PC-9 (cell line): ENCODE data around the gene ACBD3. TPM values are rescaled to one million over a fixed set of nuclear protein-coding genes. Genes with fewer than 3 reads are reported as not detected.

ENCODE experiments used
- BruUV-seq: library from RNA; stranded (reverse); fragments of 400-500 nt; replicated peaks from 2 replicates; lab custom pipeline; 2021; lab: Mats Ljungman, UMichigan
- CTCF ChIA-PET: fragments of 300-600 bp; sonication (Branson Sonifier 250); formaldehyde crosslinking; loops from one replicate; lab custom pipeline; 2022; ENCODE audit warnings: antibody characterized with exemption; lab: Charles Lee
- POLR2A ChIA-PET: fragments of 300-600 bp; sonication (Branson Sonifier 250); formaldehyde crosslinking; loops from one replicate; lab custom pipeline; 2022; ENCODE audit warnings: antibody characterized with exemption; ENCODE audit not compliant: unreplicated experiment; lab: Charles Lee
- DNase-seq, 2 experiments: peaks; one replicate each; pipeline versions ENCODE4 v3.0.0 to v3.0.0-alpha.2; 2015 to 2022; ENCODE audit warnings: mixed read lengths in 1 of 2
- H2AFZ ChIP-seq: fragments of 200-600 bp; sonication (generic); 2 replicates; pipeline ENCODE4 v1.8.1; 2017; ENCODE audit warnings: antibody characterized with exemption
- H3F3A ChIP-seq: fragments of 200-600 bp; sonication (generic); 2 replicates; pipeline ENCODE4 v1.8.1; 2017; ENCODE audit warnings: antibody characterized with exemption, mild to moderate bottlenecking, low read depth; ENCODE audit not compliant: insufficient read depth
- H3K27ac ChIP-seq: fragments of 200-600 bp; sonication (generic); 2 replicates; pipeline ENCODE4 v1.6.1; 2016; ENCODE audit warnings: mixed run types
- H3K27me3 ChIP-seq: fragments of 200-600 bp; sonication (generic); 2 replicates; pipeline ENCODE4 v1.6.1; 2016; ENCODE audit warnings: low read depth, mixed run types; ENCODE audit not compliant: insufficient read depth
- H3K36me3 ChIP-seq: fragments of 200-600 bp; sonication (generic); 2 replicates; pipeline ENCODE4 v1.6.1; 2016; ENCODE audit warnings: low read depth, mixed run types
- H3K4me1 ChIP-seq: fragments of 200-600 bp; sonication (generic); replicated peaks from 2 replicates; pipeline ENCODE4 v1.6.1; 2016; ENCODE audit warnings: mixed run types; ENCODE audit not compliant: insufficient read depth
- H3K4me2 ChIP-seq: fragments of 200-600 bp; sonication (generic); 2 replicates; pipeline ENCODE4 v1.6.1; 2017; ENCODE audit warnings: mixed run types
- H3K4me3 ChIP-seq: fragments of 200-600 bp; sonication (generic); 2 replicates; pipeline ENCODE4 v1.6.1; 2016; ENCODE audit warnings: mixed run types
- H3K79me2 ChIP-seq: fragments of 200-600 bp; sonication (generic); 2 replicates; pipeline ENCODE4 v1.6.1; 2017; ENCODE audit warnings: low read depth, mixed run types
- H3K9me2 ChIP-seq: fragments of 200-600 bp; sonication (generic); 2 replicates; pipeline ENCODE4 v1.8.1; 2017; ENCODE audit warnings: mild to moderate bottlenecking; ENCODE audit not compliant: insufficient read depth
- H3K9me3 ChIP-seq: fragments of 200-600 bp; sonication (generic); 2 replicates; pipeline ENCODE4 v1.8.1; 2016; ENCODE audit warnings: low read depth; ENCODE audit not compliant: insufficient read depth
- H4K20me1 ChIP-seq: fragments of 200-600 bp; sonication (generic); 2 replicates; pipeline ENCODE4 v1.8.1; 2017; ENCODE audit not compliant: insufficient read depth
- EZH2 ChIP-seq: fragments of 200-600 bp; sonication (generic); IDR thresholded peaks from 2 replicates; pipeline ENCODE4 v1.8.0; 2017; ENCODE audit warnings: antibody characterized with exemption, low read depth
- intact Hi-C: fragments of 100-400 bp; cut with micrococcal nuclease; formaldehyde crosslinking; loops from one replicate; pipeline ENCODE4 v1.10.0; 2022; ENCODE audit not compliant: unreplicated experiment
- total RNA-seq: library from RNA; stranded (reverse); gene quantifications from 2 replicates; pipeline ENCODE4 v1.2.3, GENCODE V29; 2021
- TF ChIP-seq, protein P1 (sequence below): fragments of 200-600 bp; sonication (generic); conservative IDR thresholded peaks from 2 replicates; pipeline ENCODE4 v1.6.1; 2017; ENCODE audit warnings: mixed run types, antibody characterized with exemption, mild to moderate bottlenecking, moderate library complexity

Gene ACBD3
- total RNA-seq, 1 experiment from 2014 or later: 46.4 TPM

DNA sequence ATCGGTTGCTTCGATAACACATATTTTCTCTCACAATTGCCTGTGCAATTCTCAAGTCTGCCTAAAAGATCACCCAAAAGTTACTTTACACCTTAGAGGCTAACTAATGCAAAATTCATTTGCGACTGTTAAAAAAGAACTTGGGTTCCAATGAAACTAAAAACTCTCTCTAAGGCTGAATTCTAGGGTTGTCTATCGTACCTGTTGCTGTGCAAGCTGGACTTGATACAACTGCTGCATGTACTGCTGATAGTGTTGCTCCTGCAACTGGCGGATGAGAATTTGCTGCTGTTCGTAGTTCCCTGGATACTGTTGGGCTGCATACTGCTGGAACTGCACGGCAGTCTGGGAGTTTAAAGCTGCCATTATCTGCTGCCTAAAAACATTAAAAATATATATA lies 27.6 kb downstream of the ACBD3 start:
- TF ChIP-seq EZH2: no peak
- TF ChIP-seq, protein P1, sequence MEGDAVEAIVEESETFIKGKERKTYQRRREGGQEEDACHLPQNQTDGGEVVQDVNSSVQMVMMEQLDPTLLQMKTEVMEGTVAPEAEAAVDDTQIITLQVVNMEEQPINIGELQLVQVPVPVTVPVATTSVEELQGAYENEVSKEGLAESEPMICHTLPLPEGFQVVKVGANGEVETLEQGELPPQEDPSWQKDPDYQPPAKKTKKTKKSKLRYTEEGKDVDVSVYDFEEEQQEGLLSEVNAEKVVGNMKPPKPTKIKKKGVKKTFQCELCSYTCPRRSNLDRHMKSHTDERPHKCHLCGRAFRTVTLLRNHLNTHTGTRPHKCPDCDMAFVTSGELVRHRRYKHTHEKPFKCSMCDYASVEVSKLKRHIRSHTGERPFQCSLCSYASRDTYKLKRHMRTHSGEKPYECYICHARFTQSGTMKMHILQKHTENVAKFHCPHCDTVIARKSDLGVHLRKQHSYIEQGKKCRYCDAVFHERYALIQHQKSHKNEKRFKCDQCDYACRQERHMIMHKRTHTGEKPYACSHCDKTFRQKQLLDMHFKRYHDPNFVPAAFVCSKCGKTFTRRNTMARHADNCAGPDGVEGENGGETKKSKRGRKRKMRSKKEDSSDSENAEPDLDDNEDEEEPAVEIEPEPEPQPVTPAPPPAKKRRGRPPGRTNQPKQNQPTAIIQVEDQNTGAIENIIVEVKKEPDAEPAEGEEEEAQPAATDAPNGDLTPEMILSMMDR: no peak
- Histone ChIP-seq H3K79me2 (0 out of 2 replicates have a peak, but pooled peaks cover 4% of the 10 kb centered on the region), H3K4me1 (no peaks in the 10 kb centered on the region), H3K9me3 (no peaks in the 10 kb centered on the region), H3K4me2 (no peak overlapping the region), H3K27ac (no peak overlapping the region), H3K36me3 (peaks cover 57% of the 10 kb centered on the region), H2AFZ (no peak overlapping the region), H4K20me1 (peaks cover 24% of the 10 kb centered on the region), H3K27me3 (no peaks in the 10 kb centered on the region), H3F3A (0 out of 2 replicates have a peak, but pooled peaks cover 8% of the 10 kb centered on the region), H3K4me3 (no peak overlapping the region), H3K9me2 (no peaks in the 10 kb centered on the region)
- intact Hi-C loops: no loop called here
- no TSS peak for BruUV-seq
- ChIA-PET POLR2A (no interaction called here), CTCF (no interaction called here)
- DNase-seq: no peak

DNA sequence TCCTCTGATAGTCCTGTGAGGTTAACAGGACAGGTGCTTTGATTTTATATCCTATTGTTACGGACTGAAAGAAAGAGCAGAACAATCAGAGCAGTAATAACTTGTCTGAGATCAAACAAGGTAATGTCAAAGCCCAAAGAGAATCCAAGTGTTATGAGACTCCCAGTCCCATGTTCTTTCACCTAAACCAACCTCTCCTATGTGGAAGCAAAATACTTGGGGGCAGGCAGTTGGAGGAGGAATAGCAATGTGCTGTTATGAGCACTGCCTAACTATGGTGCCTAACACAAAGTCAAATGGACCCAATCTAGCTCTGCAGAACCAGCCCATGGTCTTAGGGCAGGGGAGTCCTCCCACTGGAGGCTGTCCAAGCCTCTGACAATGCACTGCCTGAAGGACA lies 28.1 kb downstream of the ACBD3 start:
- DNase-seq: no peak
- Histone ChIP-seq H3K27me3 (no peaks in the 10 kb centered on the region), H3K4me1 (no peaks in the 10 kb centered on the region), H2AFZ (no peak overlapping the region), H3K36me3 (peaks cover 59% of the 10 kb centered on the region), H3F3A (0 out of 2 replicates have a peak, but pooled peaks cover 8% of the 10 kb centered on the region), H4K20me1 (peaks cover 20% of the 10 kb centered on the region), H3K9me2 (no peaks in the 10 kb centered on the region), H3K4me3 (no peak overlapping the region), H3K4me2 (no peak overlapping the region), H3K9me3 (no peaks in the 10 kb centered on the region), H3K79me2 (0 out of 2 replicates have a peak, but pooled peaks cover 3% of the 10 kb centered on the region), H3K27ac (no peak overlapping the region)
- BruUV-seq: no TSS peak
- ChIA-PET CTCF (no interaction called here), POLR2A (no interaction called here)
- intact Hi-C loops: no loop called here
- TF ChIP-seq, protein P1: no peak
- no peak for TF ChIP-seq EZH2

DNA sequence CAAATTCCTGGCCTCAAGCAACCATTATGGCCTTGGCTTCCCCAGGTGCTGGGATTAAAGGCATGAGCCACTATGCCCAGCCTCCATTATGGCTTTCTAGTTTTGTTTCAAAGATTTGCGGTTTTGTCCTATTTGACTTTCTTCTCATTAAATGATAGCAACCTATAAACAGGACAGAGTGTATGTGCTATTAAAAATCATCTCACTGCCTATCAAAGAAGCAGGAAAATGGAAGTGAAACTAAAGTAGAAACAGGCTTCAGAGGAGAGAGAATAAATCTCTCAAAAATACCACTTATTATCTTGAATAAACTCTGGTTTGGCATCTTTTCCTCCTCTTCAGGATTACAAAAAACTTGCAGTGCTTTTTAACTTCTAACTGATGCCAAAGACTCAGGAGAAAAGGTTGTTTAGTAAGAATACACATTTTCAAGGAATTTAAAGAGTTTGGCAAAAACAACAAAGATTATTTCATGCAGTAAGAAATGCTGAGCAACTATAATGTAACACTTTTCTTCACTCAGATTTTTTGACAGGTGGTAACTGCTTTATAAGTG lies 28.7 kb downstream of the ACBD3 start:
- ChIA-PET CTCF (no interaction called here), POLR2A (no interaction called here)
- H3K27me3 ChIP-seq: no peaks in the 10 kb centered on the region
- H3K79me2 ChIP-seq: no peaks in the 10 kb centered on the region
- intact Hi-C loops: no loop called here
- H3F3A ChIP-seq: 0 out of 2 replicates have a peak, but pooled peaks cover 8% of the 10 kb centered on the region
- peaks cover 20% of the 10 kb centered on the region for H4K20me1 ChIP-seq
- H3K4me2 ChIP-seq: no peak overlapping the region
- no peaks in the 10 kb centered on the region for H3K9me3 ChIP-seq
- no peak overlapping the region for H3K4me3 ChIP-seq
- DNase-seq: no peak
- no peak for TF ChIP-seq EZH2
- TF ChIP-seq, protein P1: no peak
- no peaks in the 10 kb centered on the region for H3K9me2 ChIP-seq
- H3K36me3 ChIP-seq: peaks cover 60% of the 10 kb centered on the region
- BruUV-seq: no TSS peak
- no peak overlapping the region for H3K27ac ChIP-seq
- H3K4me1 ChIP-seq: no peaks in the 10 kb centered on the region
- H2AFZ ChIP-seq: no peak overlapping the region
